GM13976 (cell line): Measurements from ENCODE around the gene SALL3.

Experiments used
- DNase-seq: peaks from one replicate; pipeline ENCODE4 v3.0.0; 2012; ENCODE audit warnings: low spot score
- in situ Hi-C: fragments of 300-500 bp; cut with MboI; formaldehyde crosslinking; loops from one replicate; pipeline ENCODE4 v1.12.0; 2022; ENCODE audit warnings: low sequenced_read_pairs, mixed read lengths, inconsistent platforms; ENCODE audit not compliant: unreplicated experiment
- TF ChIP-seq, protein P1 (sequence below): IDR thresholded peaks from 2 replicates; pipeline ENCODE4 v1.5.1; 2012; ENCODE audit warnings: borderline replicate concordance, mild to moderate bottlenecking; ENCODE audit not compliant: insufficient read depth; ENCODE audit errors: extremely low read depth, missing control alignments, control extremely low read depth

Gene SALL3

DNA sequence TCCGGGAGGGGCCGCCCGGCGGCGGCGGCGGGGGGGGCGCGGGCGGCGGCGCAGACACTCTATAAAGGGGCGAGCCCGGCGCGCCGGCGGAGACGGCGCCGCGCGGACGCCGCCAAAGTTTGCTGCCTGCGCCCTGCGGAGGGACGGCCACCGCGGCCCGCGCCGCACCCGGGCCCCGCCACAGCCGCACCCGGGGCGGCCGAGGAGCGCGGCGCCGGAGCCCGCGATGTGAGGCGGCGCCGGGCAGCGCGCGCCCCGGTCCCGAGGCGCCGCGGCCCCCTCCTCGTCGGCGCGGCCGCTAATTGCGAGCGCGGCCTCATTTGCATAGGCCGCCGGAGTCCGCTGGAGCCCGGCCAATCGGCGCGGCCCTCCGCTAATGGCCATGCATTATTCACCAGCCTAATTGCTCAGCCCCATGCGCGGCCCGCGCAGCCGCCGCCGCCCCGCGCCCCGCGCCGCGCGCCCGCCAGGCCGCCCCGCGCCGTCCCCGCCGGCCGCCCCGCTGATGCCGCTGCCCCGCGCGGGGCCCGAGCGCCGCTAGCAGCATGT lies at the start of gene SALL3:
SALL3 (plus strand) TSS at position 89 of the 549 bp plus-strand sequence; CDS start at position 546, 457 bp downstream.
- TF ChIP-seq, protein P1, sequence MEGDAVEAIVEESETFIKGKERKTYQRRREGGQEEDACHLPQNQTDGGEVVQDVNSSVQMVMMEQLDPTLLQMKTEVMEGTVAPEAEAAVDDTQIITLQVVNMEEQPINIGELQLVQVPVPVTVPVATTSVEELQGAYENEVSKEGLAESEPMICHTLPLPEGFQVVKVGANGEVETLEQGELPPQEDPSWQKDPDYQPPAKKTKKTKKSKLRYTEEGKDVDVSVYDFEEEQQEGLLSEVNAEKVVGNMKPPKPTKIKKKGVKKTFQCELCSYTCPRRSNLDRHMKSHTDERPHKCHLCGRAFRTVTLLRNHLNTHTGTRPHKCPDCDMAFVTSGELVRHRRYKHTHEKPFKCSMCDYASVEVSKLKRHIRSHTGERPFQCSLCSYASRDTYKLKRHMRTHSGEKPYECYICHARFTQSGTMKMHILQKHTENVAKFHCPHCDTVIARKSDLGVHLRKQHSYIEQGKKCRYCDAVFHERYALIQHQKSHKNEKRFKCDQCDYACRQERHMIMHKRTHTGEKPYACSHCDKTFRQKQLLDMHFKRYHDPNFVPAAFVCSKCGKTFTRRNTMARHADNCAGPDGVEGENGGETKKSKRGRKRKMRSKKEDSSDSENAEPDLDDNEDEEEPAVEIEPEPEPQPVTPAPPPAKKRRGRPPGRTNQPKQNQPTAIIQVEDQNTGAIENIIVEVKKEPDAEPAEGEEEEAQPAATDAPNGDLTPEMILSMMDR, result no peak
- DNase-seq, result no peak
- in situ Hi-C loops, result no loop called here

DNA sequence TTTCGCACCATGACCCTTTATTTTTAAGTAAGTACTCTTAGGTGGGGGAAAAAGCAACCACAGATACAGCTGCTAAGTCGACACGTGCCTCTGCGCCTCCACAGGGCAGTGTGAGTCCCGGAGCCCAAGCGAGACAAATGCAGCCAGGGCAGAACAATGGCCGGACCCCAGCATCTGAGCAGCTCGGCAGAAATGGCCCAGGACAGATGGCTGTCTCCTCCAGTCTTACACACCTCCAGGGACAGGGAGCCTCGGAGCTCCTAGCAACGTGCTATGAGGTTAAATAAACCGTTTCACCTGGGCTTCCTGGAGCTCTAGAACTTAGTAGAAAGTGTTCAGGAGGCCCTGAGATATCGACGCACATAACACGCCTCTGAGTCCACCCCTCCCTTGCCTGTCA lies 47.3 kb upstream of the SALL3 start:
- in situ Hi-C loops, result no loop called here
- no peak for DNase-seq
- TF ChIP-seq, protein P1, result no peak

DNA sequence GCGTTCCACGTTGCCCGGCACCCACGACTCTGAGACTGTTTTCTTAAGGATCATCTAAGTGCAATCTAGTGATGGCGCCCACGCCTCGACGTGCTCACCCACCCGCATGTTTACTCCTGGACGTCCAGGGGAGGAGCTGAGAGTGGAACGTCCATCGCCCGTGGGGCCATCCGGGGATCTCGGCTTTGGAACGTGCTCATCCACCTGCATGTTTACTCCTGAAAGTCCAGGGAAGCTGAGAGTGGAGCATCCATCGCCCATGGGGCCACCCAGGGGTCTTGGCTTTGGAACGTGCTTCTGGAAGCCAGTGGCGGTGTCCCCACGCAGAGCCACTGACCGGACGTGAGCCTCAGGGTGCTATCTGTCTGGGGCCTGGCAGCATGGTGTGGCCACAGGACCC lies 45.6 kb upstream of the SALL3 start:
- no peak for DNase-seq
- in situ Hi-C loops, result no loop called here
- TF ChIP-seq, protein P1, result no peak

DNA sequence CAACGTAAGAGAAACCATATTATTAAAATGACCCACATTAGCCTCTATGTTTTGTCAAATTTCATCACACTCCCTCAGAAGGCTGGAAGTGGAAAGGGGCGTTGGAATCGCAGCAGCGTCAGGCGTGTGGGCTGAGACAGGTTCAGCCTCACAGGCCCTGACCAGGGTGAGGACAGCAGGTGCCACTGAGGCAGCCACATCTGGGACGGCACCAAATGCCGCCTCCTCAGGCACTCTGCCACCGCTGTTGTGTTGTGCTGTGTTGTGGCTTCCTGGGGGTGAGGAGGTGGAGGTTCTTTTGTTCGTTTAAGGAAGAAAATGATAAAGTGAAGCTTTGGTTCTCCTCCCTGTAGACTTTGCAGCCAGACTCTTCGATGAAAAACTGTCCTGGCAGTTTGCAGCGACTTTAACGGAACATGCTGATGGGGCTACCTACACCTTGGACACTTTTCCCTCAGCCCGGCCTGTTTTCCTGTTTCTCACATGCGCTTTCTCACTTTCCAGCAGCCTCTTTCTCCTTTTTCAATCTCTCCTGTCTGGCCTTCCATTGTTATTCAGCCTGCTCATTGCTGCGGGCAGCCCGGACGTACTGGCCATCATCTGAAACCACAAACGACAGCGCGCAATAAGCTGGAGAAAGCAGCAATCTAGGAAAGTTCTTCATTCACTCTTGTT lies 44.9 kb upstream of the SALL3 start:
- in situ Hi-C loops, result no loop called here
- TF ChIP-seq, protein P1, result no peak
- DNase-seq, result no peak

DNA sequence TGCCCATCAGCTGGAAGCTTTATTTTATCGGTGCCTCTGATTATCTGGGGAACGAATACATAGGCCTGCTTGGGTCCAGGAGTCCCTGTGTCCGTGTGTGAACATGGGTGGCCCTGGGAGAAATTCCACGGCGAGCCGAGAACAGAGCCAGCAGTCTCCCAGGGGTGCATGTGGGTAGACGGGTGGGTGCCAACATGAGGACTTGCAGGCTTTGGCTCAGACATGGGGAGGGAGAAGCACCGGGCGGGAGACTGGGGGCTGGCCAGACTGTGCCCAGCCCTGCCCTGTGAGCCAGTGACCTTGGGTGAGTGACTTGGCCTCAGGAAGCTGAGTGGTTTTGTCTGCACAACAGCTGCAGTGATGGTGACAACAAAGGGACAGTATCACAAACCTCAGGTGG lies 44.2 kb upstream of the SALL3 start:
- in situ Hi-C loops, result no loop called here
- TF ChIP-seq, protein P1, result no peak
- DNase-seq, result no peak

DNA sequence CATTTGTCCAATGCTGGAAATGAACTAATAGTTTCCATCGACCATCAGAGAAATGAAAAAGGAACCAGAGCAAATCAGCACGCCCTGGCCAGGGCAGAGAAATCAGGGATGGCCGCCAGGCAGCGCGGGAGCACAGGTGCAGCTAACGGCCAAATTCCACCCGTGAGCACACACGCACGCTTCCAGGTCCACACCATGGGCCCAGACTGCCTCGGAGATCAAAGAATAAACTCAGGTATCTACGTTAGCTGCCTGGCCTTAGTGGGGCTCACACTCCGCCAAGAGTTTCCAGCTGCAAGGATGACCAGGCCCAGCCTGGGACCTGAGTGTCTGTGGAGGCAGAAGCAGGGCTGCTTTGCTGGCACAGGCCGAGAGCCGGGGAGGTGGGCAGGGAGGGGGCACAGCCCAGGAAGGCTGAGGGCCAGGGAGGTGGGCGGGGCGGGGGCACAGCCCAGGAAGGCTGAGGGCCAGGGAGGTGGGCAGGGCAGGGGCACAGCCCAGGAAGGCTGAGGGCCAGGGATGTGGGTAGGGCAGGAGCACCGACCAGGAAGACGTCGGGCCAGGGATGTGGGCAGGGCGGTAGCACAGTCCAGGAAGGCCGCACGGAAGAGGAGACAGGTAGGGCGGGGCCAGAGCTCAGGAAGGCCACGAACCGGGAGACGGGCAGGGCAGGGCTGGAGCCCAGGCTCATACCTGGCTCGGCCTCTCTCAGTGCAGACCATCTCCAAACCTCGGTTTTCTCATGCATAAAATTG lies 43.2 kb upstream of the SALL3 start:
- in situ Hi-C loops, result no loop called here
- TF ChIP-seq, protein P1, result no peak
- no peak for DNase-seq
